Right lobe of liver (tissue), 4 donors: Measurements from ENCODE around the gene PODXL.

Experiments used
- CTCF ChIP-seq, 4 donors: fragments of 200-600 bp in 3 of 4; fragments of 450-650 bp in 1 of 4; IDR thresholded peaks; one replicate each; pipeline versions ENCODE4 v1.5.1 to v1.8.0; 2016 to 2022; ENCODE audit warnings: antibody characterized with exemption in 4 of 4, mild to moderate bottlenecking in 2 of 4
- POLR2A ChIP-seq: fragments of 450-650 bp; IDR thresholded peaks from one replicate; pipeline ENCODE4 v1.6.1; 2017; ENCODE audit warnings: antibody characterized with exemption, mild to moderate bottlenecking
- donor health status: DM: no; HTN: no; CAD: no.
- donor health status: DM: no; HTN: no; CAD: no.
- donor health status: DM: no; HTN: yes; CAD: no.

GRCh38 chr7:131480384-131481315, 75.8 kb downstream of the PODXL start:
- no peak for TF ChIP-seq CTCF (IDR thresholded peaks at IDR 0.05)
- no peak for TF ChIP-seq POLR2A
